Suprapubic skin (tissue), 4 donors: ENCODE data around the gene SHBG. TPM values are rescaled to one million over a fixed set of nuclear protein-coding genes. Genes with fewer than 3 reads are reported as not detected.

Experiments
- DNase-seq, 2 donors: peaks; one replicate each; pipeline ENCODE4 v3.0.0-alpha.2; 2019; ENCODE audit warnings: low spot score in 2 of 2
- H3K27ac ChIP-seq: fragments of 200-600 bp; sonication (generic); one replicate; pipeline ENCODE4 v1.5.1; 2019
- H3K27me3 ChIP-seq: fragments of 200-600 bp; sonication (generic); one replicate; pipeline ENCODE4 v1.5.1; 2019
- H3K36me3 ChIP-seq: fragments of 200-600 bp; sonication (generic); one replicate; pipeline ENCODE4 v1.5.1; 2019
- H3K4me1 ChIP-seq: fragments of 200-600 bp; sonication (generic); one replicate; pipeline ENCODE4 v1.5.1; 2019
- H3K4me3 ChIP-seq: fragments of 200-600 bp; sonication (generic); one replicate; pipeline ENCODE4 v1.5.1; 2019; ENCODE audit warnings: mild to moderate bottlenecking
- H3K9me3 ChIP-seq: fragments of 200-600 bp; sonication (generic); one replicate; pipeline ENCODE4 v1.5.1; 2019
- CTCF ChIP-seq, 2 donors: fragments of 200-600 bp in 1 of 2; fragments of 450-650 bp in 1 of 2; sonication (generic) in 1 of 2; IDR thresholded peaks; one replicate each; pipeline ENCODE4 v1.5.1; 2016 to 2019; ENCODE audit warnings: antibody characterized with exemption in 2 of 2, mild to moderate bottlenecking in 1 of 2, moderate library complexity in 1 of 2
- EP300 ChIP-seq: sonication (generic); formaldehyde crosslinking; IDR thresholded peaks from one replicate; pipeline ENCODE4 v1.6.1; 2017; ENCODE audit warnings: antibody characterized with exemption
- POLR2A ChIP-seq, 2 donors: fragments of 450-650 bp; IDR thresholded peaks; one replicate each; pipeline ENCODE4 v1.6.1; 2017; ENCODE audit warnings: antibody characterized with exemption in 2 of 2, mild to moderate bottlenecking in 2 of 2, moderate library complexity in 2 of 2
- POLR2AphosphoS5 ChIP-seq, 3 donors: sonication (generic); formaldehyde crosslinking; IDR thresholded peaks; one replicate each; pipeline ENCODE4 v1.6.1; 2017; ENCODE audit warnings: antibody characterized with exemption in 3 of 3
- WGBS: methylation state at CpG from one replicate; pipeline ENCODE4 v1.1.5; 2018; 5-methylcytosine and 5-hydroxymethylcytosine counted together
- total RNA-seq, 4 donors: library from RNA; depleted of rRNA; stranded (reverse); fragments of >200 nt; gene quantifications; one replicate each; pipeline ENCODE4 v1.1.0, GENCODE V29; 2016

SHBG gene
- total RNA-seq, 4 donors from 2014 or later: not detected

GRCh38 chr17:7654832-7655540 lies 25.1 kb downstream of the SHBG start:
- TF ChIP-seq POLR2AphosphoS5 (IDR thresholded peaks at IDR 0.05) (no peak), CTCF (IDR thresholded peaks at IDR 0.05) (no peak), EP300 (no peak), POLR2A (IDR thresholded peaks at IDR 0.05) (no peak)

GRCh38 chr17:7655541-7655840 lies 25.6 kb downstream of the SHBG start:
- no peak for DNase-seq
- no peak overlapping the region for H3K27ac ChIP-seq
- H3K4me3 ChIP-seq: no peak overlapping the region
- H3K36me3 ChIP-seq: no peaks in the 10 kb centered on the region
- WGBS: 88% methylated on average over 15 of the region's 17 CpGs
- H3K9me3 ChIP-seq: no peaks in the 10 kb centered on the region
- no peak for TF ChIP-seq EP300
- H3K4me1 ChIP-seq: peaks cover 14% of the 10 kb centered on the region
- H3K27me3 ChIP-seq: peaks cover 29% of the 10 kb centered on the region

More at GRCh38 chr17:7654832-7655540, 25.1 kb downstream of the SHBG start:
- 75% methylated on average over 16 of the region's 16 CpGs for WGBS
- no peak overlapping the region for H3K4me3 ChIP-seq
- no peaks in the 10 kb centered on the region for H3K36me3 ChIP-seq
- H3K27ac ChIP-seq: no peak overlapping the region
- DNase-seq: no peak
- peaks cover 32% of the 10 kb centered on the region for H3K27me3 ChIP-seq
- H3K4me1 ChIP-seq: peaks cover 19% of the 10 kb centered on the region
- no peaks in the 10 kb centered on the region for H3K9me3 ChIP-seq

- Histone ChIP-seq H3K4me3 (no peak overlapping the region), H3K27ac (no peak overlapping the region), H3K36me3 (no peaks in the 10 kb centered on the region), H3K9me3 (no peaks in the 10 kb centered on the region), H3K27me3 (peaks cover 14% of the 10 kb centered on the region), H3K4me1 (no peaks in the 10 kb centered on the region)
- 41% methylated on average over 10 of the region's 10 CpGs for WGBS
- DNase-seq: no peak
- TF ChIP-seq EP300: no peak
- no peak for TF ChIP-seq POLR2AphosphoS5 (IDR thresholded peaks at IDR 0.05)
- TF ChIP-seq POLR2A (IDR thresholded peaks at IDR 0.05): no peak
- no peak for TF ChIP-seq CTCF (IDR thresholded peaks at IDR 0.05)
Measured at GRCh38 chr17:7656958-7657609, 27.1 kb downstream of the SHBG start.

GRCh38 chr17:7667656-7668406 lies 37.9 kb downstream of the SHBG start:
- H3K4me3 ChIP-seq: no peak overlapping the region
- no peak for DNase-seq
- no peaks in the 10 kb centered on the region for H3K4me1 ChIP-seq
- no peaks in the 10 kb centered on the region for H3K27me3 ChIP-seq
- H3K27ac ChIP-seq: no peak overlapping the region
- TF ChIP-seq POLR2AphosphoS5 (IDR thresholded peaks at IDR 0.05) (no peak), CTCF (IDR thresholded peaks at IDR 0.05) (no peak), EP300 (no peak), POLR2A (IDR thresholded peaks at IDR 0.05) (no peak)
- 58% methylated on average over 9 of the region's 10 CpGs for WGBS
- H3K36me3 ChIP-seq: peaks cover 61% of the 10 kb centered on the region
- no peaks in the 10 kb centered on the region for H3K9me3 ChIP-seq

GRCh38 chr17:7668482-7668881 lies 38.5 kb downstream of the SHBG start:
- TF ChIP-seq CTCF (IDR thresholded peaks at IDR 0.05) (no peak), POLR2A (IDR thresholded peaks at IDR 0.05) (no peak), EP300 (no peak)
- H3K27ac ChIP-seq: no peak overlapping the region
- peaks cover 3% of the 10 kb centered on the region for H3K9me3 ChIP-seq
- DNase-seq: no peak
- H3K4me1 ChIP-seq: no peaks in the 10 kb centered on the region
- peaks cover 68% of the 10 kb centered on the region for H3K36me3 ChIP-seq
- no peaks in the 10 kb centered on the region for H3K27me3 ChIP-seq
- no peak overlapping the region for H3K4me3 ChIP-seq
- 94% methylated on average over 7 of the region's 7 CpGs for WGBS
